HUES6 (cell line): ENCODE data around the gene HEXIM2.
A peak's percentile ranks its signal among the peaks of the same experiment; 100 is the strongest.

ENCODE experiments used
- H3K27ac ChIP-seq: 2 replicates; pipeline ENCODE4 v1.7.0; 2013; ENCODE audit warnings: low read depth, mild to moderate bottlenecking, low read length, inconsistent platforms
- H3K27me3 ChIP-seq: 2 replicates; pipeline ENCODE4 v1.6.1; 2013; ENCODE audit warnings: low read length; ENCODE audit not compliant: control insufficient read depth, insufficient read depth
- H3K36me3 ChIP-seq: 2 replicates; pipeline ENCODE4 v1.6.1; 2013; ENCODE audit warnings: low read length; ENCODE audit not compliant: control insufficient read depth, insufficient read depth
- H3K4me1 ChIP-seq: 2 replicates; pipeline ENCODE4 v1.6.1; 2013; ENCODE audit warnings: low read length; ENCODE audit not compliant: control insufficient read depth, insufficient read depth
- H3K4me3 ChIP-seq: 2 replicates; pipeline ENCODE4 v1.5.1; 2013; ENCODE audit warnings: low read depth, low read length
- H3K9ac ChIP-seq: one replicate; pipeline ENCODE4 v1.6.1; 2013; ENCODE audit warnings: mild to moderate bottlenecking, low read length
- H3K9me3 ChIP-seq: 2 replicates; pipeline ENCODE4 v1.6.1; 2013; ENCODE audit warnings: low read depth, low read length; ENCODE audit not compliant: control insufficient read depth, insufficient read depth

HEXIM2 gene

GRCh38 chr17:45175759-45176115 lies 14.1 kb downstream of the HEXIM2 start:
- no peaks in the 10 kb centered on the region for H3K9me3 ChIP-seq
- H3K27ac ChIP-seq: no peak overlapping the region
- peaks cover 31% of the 10 kb centered on the region for H3K4me1 ChIP-seq
- no peaks in the 10 kb centered on the region for H3K36me3 ChIP-seq
- no peaks in the 10 kb centered on the region for H3K27me3 ChIP-seq
- no peak overlapping the region for H3K4me3 ChIP-seq
- no peak overlapping the region for H3K9ac ChIP-seq

- Histone ChIP-seq H3K27me3 (no peaks in the 10 kb centered on the region), H3K4me1 (peaks cover 13% of the 10 kb centered on the region), H3K36me3 (no peaks in the 10 kb centered on the region), H3K4me3 (no peak overlapping the region), H3K27ac (no peak overlapping the region), H3K9me3 (no peaks in the 10 kb centered on the region), H3K9ac (no peak overlapping the region)
These were observed 15.9 kb downstream of the HEXIM2 start for GRCh38 chr17:45177563-45177962.

- Histone ChIP-seq H3K9ac (no peak overlapping the region), H3K27ac (no peak overlapping the region), H3K36me3 (no peaks in the 10 kb centered on the region)
These were observed 22.5 kb downstream of the HEXIM2 start for GRCh38 chr17:45184144-45184543.

DNA sequence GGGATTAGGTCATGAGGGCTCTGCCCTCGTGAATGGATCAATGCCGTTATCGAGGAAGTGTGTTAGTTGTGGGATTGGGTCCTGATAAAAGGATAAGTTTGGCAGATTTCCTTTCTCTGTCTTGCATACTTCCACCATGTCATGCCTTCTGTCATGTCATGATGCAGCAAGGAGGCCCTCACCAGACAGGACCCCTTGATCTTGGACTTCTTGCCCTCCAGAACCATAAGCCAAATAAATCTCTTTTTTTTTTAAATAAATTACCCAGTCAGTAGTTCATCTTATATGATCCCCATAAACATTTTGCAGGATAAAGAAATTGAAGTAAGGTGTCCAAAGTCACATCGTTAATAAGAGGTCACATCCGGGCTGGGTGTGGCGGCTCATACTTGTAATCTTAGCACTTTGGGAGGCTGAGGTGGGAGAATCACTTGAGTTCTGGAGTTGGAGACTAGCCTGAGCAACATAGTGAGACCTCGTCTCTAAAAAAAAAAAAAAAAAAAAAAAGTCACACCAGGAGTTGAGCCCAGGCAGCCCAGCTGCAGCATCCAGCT lies 25.2 kb downstream of the HEXIM2 start:
- Histone ChIP-seq H3K4me3 (no peak overlapping the region), H3K9ac (no peak overlapping the region), H3K27me3 (no peaks in the 10 kb centered on the region), H3K9me3 (no peaks in the 10 kb centered on the region), H3K27ac (no peak overlapping the region), H3K4me1 (no peaks in the 10 kb centered on the region), H3K36me3 (no peaks in the 10 kb centered on the region)

More at GRCh38 chr17:45184144-45184543, 22.5 kb downstream of the HEXIM2 start:
- Histone ChIP-seq H3K4me1 (no peaks in the 10 kb centered on the region), H3K9me3 (no peaks in the 10 kb centered on the region), H3K27me3 (no peaks in the 10 kb centered on the region), H3K4me3 (no peak overlapping the region)

DNA sequence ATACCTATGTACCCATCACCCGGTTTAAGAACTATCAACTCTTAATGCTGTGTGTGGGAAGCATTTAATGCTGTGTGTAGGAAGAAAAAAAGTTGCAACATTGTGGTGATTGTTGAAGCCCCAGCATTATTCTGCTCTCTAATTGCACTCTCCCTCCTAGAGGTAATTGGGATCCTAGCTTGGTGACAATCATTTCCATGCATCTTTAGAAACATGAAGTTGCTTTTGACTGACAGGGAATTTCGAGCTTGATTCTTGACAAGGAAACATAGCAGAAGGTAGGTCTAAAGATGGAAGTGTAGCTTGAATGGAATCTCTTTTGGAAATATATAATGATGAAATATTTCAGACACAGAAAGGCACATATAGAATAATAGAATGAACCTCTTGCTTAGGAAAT lies 27.3 kb downstream of the HEXIM2 start:
- H3K9ac ChIP-seq: no peak overlapping the region
- no peaks in the 10 kb centered on the region for H3K36me3 ChIP-seq
- no peaks in the 10 kb centered on the region for H3K27me3 ChIP-seq
- no peak overlapping the region for H3K4me3 ChIP-seq
- no peaks in the 10 kb centered on the region for H3K9me3 ChIP-seq
- H3K27ac ChIP-seq: no peak overlapping the region
- H3K4me1 ChIP-seq: no peaks in the 10 kb centered on the region

- Histone ChIP-seq H3K9me3 (no peaks in the 10 kb centered on the region; the same call in 1 of the 2 replicates), H3K9ac (no peak overlapping the region), H3K4me1 (no peaks in the 10 kb centered on the region), H3K27me3 (no peaks in the 10 kb centered on the region), H3K4me3 (no peak overlapping the region), H3K36me3 (no peaks in the 10 kb centered on the region), H3K27ac (no peak overlapping the region)
These were observed 29.0 kb downstream of the HEXIM2 start for GRCh38 chr17:45190503-45191255.

GRCh38 chr17:45195424-45195823 lies 33.7 kb downstream of the HEXIM2 start:
- Histone ChIP-seq H3K4me3 (no peak overlapping the region), H3K9me3 (no peaks in the 10 kb centered on the region; the same call in 1 of the 2 replicates), H3K4me1 (peaks cover 10% of the 10 kb centered on the region), H3K9ac (no peak overlapping the region), H3K27me3 (no peaks in the 10 kb centered on the region), H3K36me3 (no peaks in the 10 kb centered on the region), H3K27ac (no peak overlapping the region)

DNA sequence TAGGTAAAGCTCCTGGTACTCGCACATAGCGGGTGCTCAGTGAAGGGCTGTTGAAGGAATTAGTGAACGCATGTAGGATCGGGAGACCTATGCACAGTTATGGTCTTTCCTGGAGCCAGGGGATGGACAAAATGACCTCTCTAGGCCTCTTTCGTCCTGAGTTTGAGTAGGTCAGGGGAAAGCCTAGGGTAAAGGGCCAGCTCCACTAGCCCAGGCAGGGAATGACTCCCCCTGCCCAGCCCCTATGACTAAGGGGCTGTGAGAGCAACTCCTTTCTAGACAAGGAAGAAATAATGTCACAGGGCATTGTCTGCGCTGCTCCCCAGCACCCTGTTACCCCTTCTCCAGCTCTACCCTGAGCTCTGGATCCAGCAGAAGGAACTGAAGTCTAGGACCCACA lies 35.4 kb downstream of the HEXIM2 start:
- Histone ChIP-seq H3K36me3 (no peaks in the 10 kb centered on the region), H3K4me1 (peaks cover 10% of the 10 kb centered on the region), H3K9me3 (no peaks in the 10 kb centered on the region; the same call in 1 of the 2 replicates), H3K27me3 (no peaks in the 10 kb centered on the region), H3K27ac (no peak overlapping the region), H3K9ac (peak overlapping the region; percentile 29), H3K4me3 (no peak overlapping the region)

GRCh38 chr17:45197555-45198334 lies 36.1 kb downstream of the HEXIM2 start:
- Histone ChIP-seq H3K9me3 (no peaks in the 10 kb centered on the region; the same call in 1 of the 2 replicates), H3K36me3 (no peaks in the 10 kb centered on the region), H3K4me3 (peak overlapping the region; percentile 27), H3K9ac (no peak overlapping the region), H3K27me3 (no peaks in the 10 kb centered on the region), H3K4me1 (peaks cover 10% of the 10 kb centered on the region), H3K27ac (no peak overlapping the region)

DNA sequence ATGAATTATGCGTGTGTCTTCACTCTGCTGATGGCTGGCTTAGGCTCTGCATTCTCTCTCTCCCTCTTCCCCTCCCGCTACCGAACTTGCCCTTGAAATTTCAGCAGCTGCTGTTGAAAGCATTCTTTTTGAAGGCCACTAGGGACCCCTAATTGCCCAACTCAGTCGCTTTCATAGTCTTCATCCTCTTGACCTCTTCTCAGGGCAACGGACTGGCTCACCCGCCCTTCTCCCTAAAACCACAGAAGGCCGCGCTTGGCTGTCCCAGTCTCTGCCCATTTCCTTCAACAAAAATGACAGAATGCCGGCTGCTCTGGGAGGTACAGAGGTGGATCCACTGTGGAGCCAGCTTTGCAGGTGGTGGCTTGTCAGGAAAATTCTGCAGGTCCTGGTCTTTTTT lies 39.0 kb downstream of the HEXIM2 start:
- no peaks in the 10 kb centered on the region for H3K27me3 ChIP-seq
- H3K9me3 ChIP-seq: no peaks in the 10 kb centered on the region
- H3K4me1 ChIP-seq: peaks cover 10% of the 10 kb centered on the region
- H3K4me3 ChIP-seq: no peak overlapping the region
- no peak overlapping the region for H3K27ac ChIP-seq
- H3K36me3 ChIP-seq: no peaks in the 10 kb centered on the region
- H3K9ac ChIP-seq: no peak overlapping the region

DNA sequence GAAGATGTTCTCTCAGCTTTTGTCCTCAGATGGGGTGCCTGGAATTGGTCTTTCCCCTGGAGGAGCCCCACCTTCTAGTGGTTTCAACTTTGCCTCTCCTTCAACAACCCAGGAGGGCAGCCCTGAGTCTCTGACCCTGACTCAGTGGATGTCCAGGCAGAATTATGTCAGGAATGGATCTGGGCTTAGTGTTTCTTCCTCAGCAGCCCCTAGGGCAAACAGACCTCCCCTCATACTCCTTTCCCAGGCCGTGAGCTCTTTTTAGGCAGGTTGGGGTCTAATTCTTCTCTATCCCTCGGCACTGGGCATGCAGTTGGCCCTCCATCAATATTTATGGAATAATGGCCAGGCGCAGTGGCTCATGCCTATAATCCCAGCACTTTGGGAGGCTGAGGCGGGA lies 39.8 kb downstream of the HEXIM2 start:
- Histone ChIP-seq H3K9me3 (no peaks in the 10 kb centered on the region), H3K4me1 (peaks cover 10% of the 10 kb centered on the region), H3K27ac (no peak overlapping the region), H3K4me3 (no peak overlapping the region), H3K36me3 (no peaks in the 10 kb centered on the region), H3K9ac (no peak overlapping the region), H3K27me3 (no peaks in the 10 kb centered on the region)
